OCI-LY3 (cell line): ENCODE results near the gene HELT.

ENCODE experiments used
- H2AFZ ChIP-seq: fragments of 200-600, 300-600 bp; shearing (Covaris generic); 2 replicates; pipeline ENCODE4 v1.6.0; 2014; ENCODE audit warnings: antibody characterized with exemption, low read depth, low read length
- H3K27ac ChIP-seq: fragments of 200-600, 300-600 bp; sonication (generic); 2 replicates; pipeline ENCODE4 v1.5.1; 2014; ENCODE audit warnings: mild to moderate bottlenecking, low read length, moderate library complexity, mixed read lengths
- H3K27me3 ChIP-seq: fragments of 200-600, 300-600 bp; sonication (generic); 2 replicates; pipeline ENCODE4 v1.6.1; 2014; ENCODE audit warnings: low read depth, low read length, mixed read lengths
- H3K36me3 ChIP-seq: fragments of 200-600, 300-600 bp; sonication (generic); replicated peaks from 2 replicates; pipeline ENCODE3; 2014; ENCODE audit warnings: low read depth, low read length, mixed read lengths
- H3K4me1 ChIP-seq: fragments of 300-600, 200-600 bp; sonication (generic); 2 replicates; pipeline ENCODE4 v1.6.1; 2014; ENCODE audit warnings: low read length, mixed read lengths
- H3K4me2 ChIP-seq: fragments of 200-600, 300-600 bp; sonication (generic); 2 replicates; pipeline ENCODE4 v1.6.1; 2014; ENCODE audit warnings: low read length, mixed read lengths
- H3K4me3 ChIP-seq: fragments of 300-600, 200-600 bp; sonication (generic); 2 replicates; pipeline ENCODE4 v1.5.1; 2014; ENCODE audit warnings: antibody characterized with exemption, mild to moderate bottlenecking, low read length, moderate library complexity
- H3K79me2 ChIP-seq: fragments of 300-600, 200-600 bp; shearing (Covaris generic); 2 replicates; pipeline ENCODE4 v1.6.1; 2014; ENCODE audit warnings: mild to moderate bottlenecking, low read length, mixed read lengths
- H3K9ac ChIP-seq: fragments of 300-600, 200-600 bp; shearing (Covaris generic); 2 replicates; pipeline ENCODE4 v1.6.0; 2014; ENCODE audit warnings: mild to moderate bottlenecking, low read length, moderate library complexity
- H3K9me3 ChIP-seq: fragments of 200-600, 300-600 bp; shearing (Covaris generic); 2 replicates; pipeline ENCODE4 v1.6.1; 2014; ENCODE audit warnings: low read length, mixed read lengths; ENCODE audit not compliant: insufficient read depth
- H4K20me1 ChIP-seq: fragments of 200-600, 300-600 bp; sonication (generic); 2 replicates; pipeline ENCODE4 v1.6.1; 2016; ENCODE audit warnings: low read length, mixed read lengths; ENCODE audit not compliant: insufficient read depth
- EZH2phosphoT487 ChIP-seq: fragments of 200-600 bp; shearing (Covaris generic); IDR thresholded peaks from 2 replicates; pipeline ENCODE4 v1.6.1; 2018; ENCODE audit warnings: antibody characterized with exemption, mixed run types, low read depth
- TF ChIP-seq, protein P1 (sequence below): fragments of 200-600, 300-600 bp; sonication (generic); IDR thresholded peaks from 2 replicates; pipeline ENCODE4 v1.5.1; 2014; ENCODE audit warnings: antibody characterized with exemption, low read length, low read depth

Gene HELT

DNA sequence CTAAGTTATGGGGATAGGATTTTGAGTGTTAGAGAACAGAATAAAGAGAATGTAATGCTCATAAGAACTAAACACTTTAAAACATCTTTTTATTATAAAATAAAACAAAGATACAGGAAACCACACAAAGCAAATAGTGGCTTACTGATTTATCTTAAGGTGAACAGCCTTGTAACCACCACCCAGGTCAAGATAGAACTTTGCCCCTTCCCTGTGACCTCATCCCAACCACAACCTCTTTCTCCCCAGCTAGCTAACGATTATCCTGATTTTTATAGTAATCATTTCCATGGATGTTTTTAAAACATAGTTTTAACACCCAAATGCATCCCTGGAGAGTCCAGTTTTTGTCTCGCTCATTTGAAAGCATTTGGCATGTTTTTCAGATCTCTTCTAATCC lies 17.0 kb downstream of the HELT start:
- H3K27me3 ChIP-seq, result no peaks in the 10 kb centered on the region
- no peak overlapping the region for H3K9ac ChIP-seq
- no peaks in the 10 kb centered on the region for H3K9me3 ChIP-seq
- H3K27ac ChIP-seq, result no peak overlapping the region
- H3K4me1 ChIP-seq, result peaks cover 23% of the 10 kb centered on the region
- H2AFZ ChIP-seq, result no peak overlapping the region
- no peaks in the 10 kb centered on the region for H3K79me2 ChIP-seq
- H3K4me3 ChIP-seq, result no peak overlapping the region
- H3K36me3 ChIP-seq, result no peaks in the 10 kb centered on the region
- H4K20me1 ChIP-seq, result no peaks in the 10 kb centered on the region
- TF ChIP-seq EZH2phosphoT487, result no peak
- TF ChIP-seq, protein P1, sequence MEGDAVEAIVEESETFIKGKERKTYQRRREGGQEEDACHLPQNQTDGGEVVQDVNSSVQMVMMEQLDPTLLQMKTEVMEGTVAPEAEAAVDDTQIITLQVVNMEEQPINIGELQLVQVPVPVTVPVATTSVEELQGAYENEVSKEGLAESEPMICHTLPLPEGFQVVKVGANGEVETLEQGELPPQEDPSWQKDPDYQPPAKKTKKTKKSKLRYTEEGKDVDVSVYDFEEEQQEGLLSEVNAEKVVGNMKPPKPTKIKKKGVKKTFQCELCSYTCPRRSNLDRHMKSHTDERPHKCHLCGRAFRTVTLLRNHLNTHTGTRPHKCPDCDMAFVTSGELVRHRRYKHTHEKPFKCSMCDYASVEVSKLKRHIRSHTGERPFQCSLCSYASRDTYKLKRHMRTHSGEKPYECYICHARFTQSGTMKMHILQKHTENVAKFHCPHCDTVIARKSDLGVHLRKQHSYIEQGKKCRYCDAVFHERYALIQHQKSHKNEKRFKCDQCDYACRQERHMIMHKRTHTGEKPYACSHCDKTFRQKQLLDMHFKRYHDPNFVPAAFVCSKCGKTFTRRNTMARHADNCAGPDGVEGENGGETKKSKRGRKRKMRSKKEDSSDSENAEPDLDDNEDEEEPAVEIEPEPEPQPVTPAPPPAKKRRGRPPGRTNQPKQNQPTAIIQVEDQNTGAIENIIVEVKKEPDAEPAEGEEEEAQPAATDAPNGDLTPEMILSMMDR, result no peak
- H3K4me2 ChIP-seq, result no peak overlapping the region

DNA sequence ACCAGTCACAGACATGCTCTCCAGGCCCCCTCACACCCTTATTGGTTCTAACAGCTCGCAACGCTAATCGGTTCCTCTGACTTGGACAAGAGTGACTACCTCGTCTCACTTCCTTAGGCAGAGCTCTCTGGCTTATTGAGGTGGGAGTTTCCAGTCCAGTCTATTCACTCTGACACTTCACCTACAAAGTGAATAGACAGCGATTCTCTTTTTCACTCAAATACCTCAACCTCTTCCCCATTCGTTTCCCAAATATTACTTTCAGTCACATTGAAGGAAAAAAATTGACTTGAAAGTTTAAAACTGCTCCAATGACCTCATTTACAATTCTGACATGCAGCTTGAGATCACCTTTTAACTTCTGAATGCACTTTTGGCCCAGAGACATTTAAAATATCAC lies 17.7 kb downstream of the HELT start:
- peaks cover 23% of the 10 kb centered on the region for H3K4me1 ChIP-seq
- H2AFZ ChIP-seq, result no peak overlapping the region
- no peak overlapping the region for H3K4me3 ChIP-seq
- H4K20me1 ChIP-seq, result no peaks in the 10 kb centered on the region
- no peak overlapping the region for H3K9ac ChIP-seq
- no peaks in the 10 kb centered on the region for H3K9me3 ChIP-seq
- no peaks in the 10 kb centered on the region for H3K36me3 ChIP-seq
- no peak for TF ChIP-seq EZH2phosphoT487
- TF ChIP-seq, protein P1, result no peak
- H3K4me2 ChIP-seq, result peak overlapping the region; percentile 37
- no peaks in the 10 kb centered on the region for H3K79me2 ChIP-seq
- no peak overlapping the region for H3K27ac ChIP-seq
- no peaks in the 10 kb centered on the region for H3K27me3 ChIP-seq

DNA sequence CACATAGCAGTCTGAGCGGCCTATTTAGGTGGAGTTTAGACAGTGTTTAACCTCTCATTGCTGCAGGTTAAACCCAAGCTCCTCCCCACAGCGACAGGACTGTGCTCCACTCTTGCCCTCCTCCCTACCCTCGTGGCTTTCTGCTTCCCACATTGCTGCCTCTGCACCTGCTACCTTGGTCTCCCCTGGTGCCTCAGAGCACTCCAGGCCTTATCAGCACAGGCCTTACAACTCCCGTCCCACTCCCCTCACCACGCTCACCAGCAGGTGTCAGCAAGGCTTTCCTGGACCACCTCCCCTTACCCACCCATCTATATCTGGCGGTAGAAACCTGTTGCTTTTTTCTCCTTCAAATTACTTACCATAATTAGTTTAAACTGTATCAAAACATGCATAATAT lies 18.6 kb downstream of the HELT start:
- H3K9me3 ChIP-seq, result no peaks in the 10 kb centered on the region

DNA sequence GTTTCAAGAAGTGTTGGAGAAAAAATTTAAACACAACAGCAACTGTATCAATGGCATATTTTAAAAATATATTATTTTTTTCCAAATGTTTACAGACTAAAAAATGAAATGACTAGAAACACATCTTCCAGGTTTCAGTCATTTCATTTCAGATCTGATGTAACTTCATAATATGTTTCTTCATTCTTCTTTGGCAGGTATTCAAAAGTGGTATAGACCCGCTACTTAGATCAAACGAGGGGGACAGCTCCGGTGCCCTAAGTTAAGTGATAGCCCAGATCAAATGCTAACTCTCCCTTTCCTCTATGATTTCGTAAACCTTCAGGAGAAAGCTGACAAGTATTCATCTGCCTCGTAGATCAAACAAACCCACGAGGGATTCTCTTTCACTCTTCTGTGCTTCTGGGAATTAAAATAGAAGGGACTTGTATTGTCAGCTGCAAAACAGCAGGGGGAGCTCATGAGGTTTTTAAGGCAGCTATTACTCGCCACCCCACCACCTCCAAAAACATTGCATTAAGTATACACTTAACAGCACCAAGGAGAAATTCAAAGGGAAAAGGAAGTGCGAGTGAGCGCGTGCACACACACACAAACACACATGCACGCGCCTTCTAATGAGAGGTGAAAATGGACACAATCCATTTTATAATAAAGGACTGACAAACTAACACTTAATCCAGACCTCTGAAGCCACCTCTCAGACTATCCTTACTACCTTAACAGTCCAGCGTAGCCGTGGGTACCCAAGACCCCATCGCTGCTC lies 21.4 kb downstream of the HELT start:
- Histone ChIP-seq H3K36me3 (no peaks in the 10 kb centered on the region), H3K4me1 (peaks cover 12% of the 10 kb centered on the region), H3K27me3 (no peaks in the 10 kb centered on the region), H3K9ac (peak overlapping the region; percentile 35), H3K4me3 (peak overlapping the region; percentile 69), H3K9me3 (no peaks in the 10 kb centered on the region), H3K4me2 (peak overlapping the region; percentile 67), H3K79me2 (no peaks in the 10 kb centered on the region), H3K27ac (no peak overlapping the region), H2AFZ (peak overlapping the region; percentile 89), H4K20me1 (no peaks in the 10 kb centered on the region)
- no peak for TF ChIP-seq EZH2phosphoT487
- TF ChIP-seq, protein P1, result peak; percentile 49

More for the DNA sequence above, 18.6 kb downstream of the HELT start:
- no peak overlapping the region for H3K27ac ChIP-seq
- no peaks in the 10 kb centered on the region for H3K27me3 ChIP-seq
- no peak overlapping the region for H3K4me2 ChIP-seq
- H3K4me3 ChIP-seq, result no peak overlapping the region
- H3K9ac ChIP-seq, result no peak overlapping the region
- TF ChIP-seq EZH2phosphoT487, result no peak
- TF ChIP-seq, protein P1, result no peak
- H4K20me1 ChIP-seq, result no peaks in the 10 kb centered on the region
- no peaks in the 10 kb centered on the region for H3K79me2 ChIP-seq
- H2AFZ ChIP-seq, result no peak overlapping the region
- H3K4me1 ChIP-seq, result peaks cover 23% of the 10 kb centered on the region
- no peaks in the 10 kb centered on the region for H3K36me3 ChIP-seq
